WTC11 (cell line): Measurements from ENCODE around the gene NKD1. TPM values are rescaled to one million over a fixed set of nuclear protein-coding genes. Genes with fewer than 3 reads are reported as not detected.

Experiments
- ATAC-seq: fragments of 200-7000 bp; cut with Tn5 transposase; 2 replicates; pipeline ENCODE4 v1.10.0; 2021; ENCODE audit warnings: mild to moderate bottlenecking, moderate library complexity
- CTCF ChIA-PET: fragments of 300-600 bp; sonication (Branson Sonifier 250); formaldehyde crosslinking; loops from one replicate; lab custom pipeline; 2021; ENCODE audit warnings: antibody characterized with exemption; lab: Charles Lee
- POLR2A ChIA-PET: fragments of 350-600 bp; sonication (Branson Sonifier 250); formaldehyde crosslinking; loops from one replicate; lab custom pipeline; 2021; ENCODE audit warnings: antibody characterized with exemption; lab: Charles Lee
- DNase-seq: peaks from one replicate; pipeline ENCODE4 v3.0.0; 2021; ENCODE audit warnings: low spot score
- H3K27ac Mint-ChIP-seq: 2 replicates; pipeline ENCODE4 v1.8.0; 2021; ENCODE audit warnings: mixed read lengths
- H3K27me3 Mint-ChIP-seq: 2 replicates; pipeline ENCODE4 v1.8.0; 2021; ENCODE audit warnings: low read depth, mild to moderate bottlenecking, moderate library complexity, mixed read lengths
- H3K36me3 Mint-ChIP-seq: 2 replicates; pipeline ENCODE4 v1.8.0; 2021; ENCODE audit warnings: mixed read lengths
- H3K4me1 Mint-ChIP-seq: 2 replicates; pipeline ENCODE4 v1.8.0; 2022; ENCODE audit warnings: mixed read lengths
- H3K4me3 Mint-ChIP-seq: 2 replicates; pipeline ENCODE4 v1.8.0; 2021; ENCODE audit warnings: mild to moderate bottlenecking, moderate library complexity, mixed read lengths
- H3K9me3 Mint-ChIP-seq: 2 replicates; pipeline ENCODE4 v1.8.0; 2021; ENCODE audit warnings: mixed read lengths
- AR ChIP-seq: fragments of 250-450 bp; sonication (Bioruptor Pico); IDR thresholded peaks from 2 replicates; pipeline ENCODE4 v1.9.0; 2021; ENCODE audit warnings: mild to moderate bottlenecking
- ARID4B ChIP-seq: sonication (generic); formaldehyde crosslinking; IDR thresholded peaks from 2 replicates; pipeline ENCODE4 v1.8.0; 2023; ENCODE audit warnings: missing genetic modification reagents, mild to moderate bottlenecking, borderline replicate concordance
- E2F1 ChIP-seq: sonication (generic); formaldehyde crosslinking; IDR thresholded peaks from 2 replicates; pipeline ENCODE4 v1.8.0; 2022; ENCODE audit warnings: mild to moderate bottlenecking, missing genetic modification reagents
- E2F4 ChIP-seq: sonication (generic); formaldehyde crosslinking; IDR thresholded peaks from 2 replicates; pipeline ENCODE4 v1.8.1; 2022; ENCODE audit warnings: low read depth, mild to moderate bottlenecking, moderate library complexity, missing genetic modification reagents, borderline replicate concordance
- ELF4 ChIP-seq: sonication (generic); formaldehyde crosslinking; IDR thresholded peaks from 2 replicates; pipeline ENCODE4 v1.8.1; 2022; ENCODE audit warnings: low read depth, mild to moderate bottlenecking, moderate library complexity, missing genetic modification reagents
- IRF2 ChIP-seq: sonication (generic); formaldehyde crosslinking; IDR thresholded peaks from 2 replicates; pipeline ENCODE4 v1.8.0; 2022; ENCODE audit warnings: low read depth, missing genetic modification reagents, borderline replicate concordance
- JAZF1 ChIP-seq: fragments of 250-450 bp; sonication (Bioruptor Pico); IDR thresholded peaks from 2 replicates; pipeline ENCODE4 v1.9.0; 2021; ENCODE audit warnings: moderate library complexity, mild to moderate bottlenecking, inconsistent platforms
- NR3C1 ChIP-seq: sonication (generic); formaldehyde crosslinking; conservative IDR thresholded peaks from 2 replicates; pipeline ENCODE4 v1.8.1; 2023; ENCODE audit warnings: low read depth, mild to moderate bottlenecking, missing genetic modification reagents
- SMAD3 ChIP-seq: sonication (generic); formaldehyde crosslinking; IDR thresholded peaks from 2 replicates; pipeline ENCODE4 v1.8.0; 2022; ENCODE audit warnings: missing genetic modification reagents, mild to moderate bottlenecking, borderline replicate concordance
- TEAD1 ChIP-seq: sonication (generic); formaldehyde crosslinking; IDR thresholded peaks from 2 replicates; pipeline ENCODE4 v1.8.0; 2022; ENCODE audit warnings: mild to moderate bottlenecking, missing genetic modification reagents
- USF1 ChIP-seq: sonication (generic); formaldehyde crosslinking; IDR thresholded peaks from 2 replicates; pipeline ENCODE4 v1.8.0; 2022; ENCODE audit warnings: mild to moderate bottlenecking, missing genetic modification reagents
- ZBTB43 ChIP-seq: sonication (generic); formaldehyde crosslinking; IDR thresholded peaks from 2 replicates; pipeline ENCODE4 v1.8.1; 2023; ENCODE audit warnings: mild to moderate bottlenecking, missing genetic modification reagents
- ZNF416 ChIP-seq: fragments of 250-450 bp; sonication (Bioruptor Pico); IDR thresholded peaks from 2 replicates; pipeline ENCODE4 v1.9.0; 2021; ENCODE audit warnings: mild to moderate bottlenecking, inconsistent platforms
- ZNF423 ChIP-seq: fragments of 250-450 bp; sonication (Bioruptor Pico); IDR thresholded peaks from 2 replicates; pipeline ENCODE4 v2.1.2; 2022; ENCODE audit warnings: mild to moderate bottlenecking, moderate library complexity
- ZNF512 ChIP-seq: sonication (generic); formaldehyde crosslinking; IDR thresholded peaks from 2 replicates; pipeline ENCODE4 v1.8.1; 2022; ENCODE audit warnings: missing genetic modification reagents, borderline replicate concordance
- ZNF671 ChIP-seq: fragments of 250-450 bp; sonication (Bioruptor Pico); IDR thresholded peaks from 2 replicates; pipeline ENCODE4 v1.8.0; 2021; ENCODE audit warnings: mild to moderate bottlenecking
- ZSCAN18 ChIP-seq: fragments of 250-450 bp; sonication (Bioruptor Pico); IDR thresholded peaks from 2 replicates; pipeline ENCODE4 v2.1.2; 2022; ENCODE audit warnings: mild to moderate bottlenecking, moderate library complexity
- total RNA-seq: library from RNA; stranded (reverse); gene quantifications from 3 replicates; pipeline ENCODE4 v1.2.3, GENCODE V29; 2021

The NKD1 gene
- total RNA-seq, 1 experiment from 2014 or later = 6.0 TPM

GRCh38 chr16:50585331-50585776, 37.2 kb downstream of the NKD1 start (continued):
- no peak for TF ChIP-seq ARID4B
- no peak for TF ChIP-seq IRF2
- TF ChIP-seq NR3C1 (CRISPR knock-in tag) = no peak
- TF ChIP-seq E2F4 (CRISPR knock-in tag) = no peak
- TF ChIP-seq, all 79 proteins: peak for 0

GRCh38 chr16:50587543-50587942, 39.3 kb downstream of the NKD1 start:
- no peak for ATAC-seq
- Mint-ChIP-seq H3K27me3 (no peaks in the 10 kb centered on the region), H3K9me3 (no peaks in the 10 kb centered on the region), H3K27ac (no peak overlapping the region), H3K36me3 (no peaks in the 10 kb centered on the region), H3K4me3 (no peak overlapping the region), H3K4me1 (peaks cover 9% of the 10 kb centered on the region)
- TF ChIP-seq ZBTB43 (no peak), E2F1 (no peak), ZNF512 (no peak), ZSCAN18 (CRISPR knock-in tag) (no peak), TEAD1 (CRISPR knock-in tag) (no peak), ZNF416 (CRISPR knock-in tag) (no peak), ELF4 (CRISPR knock-in tag) (no peak)
- no peak for DNase-seq
- ChIA-PET CTCF (interaction anchor here (0.7 to 1.2 kb wide), 2 partner anchors 40 to 78 kb away, joined by 3 to 4 read pairs; no protein-coding TSS in a partner anchor), POLR2A (no interaction called here)

- H3K9me3 Mint-ChIP-seq = no peaks in the 10 kb centered on the region
- H3K27ac Mint-ChIP-seq = no peak overlapping the region
- ATAC-seq (no peak), DNase-seq (no peak)
- no peak overlapping the region for H3K4me3 Mint-ChIP-seq
- ChIA-PET CTCF (interaction anchor here (0.6 to 1.2 kb wide), 5 partner anchors 11 to 91 kb away, joined by 3 to 7 read pairs (median 4); partner anchors contain the start of gene NKD1), POLR2A (interaction anchor here (0.7 kb wide), 1 partner anchor 1497 kb away, joined by 3 read pairs; no protein-coding TSS in a partner anchor)
- H3K27me3 Mint-ChIP-seq = no peaks in the 10 kb centered on the region
- H3K36me3 Mint-ChIP-seq = no peaks in the 10 kb centered on the region
- H3K4me1 Mint-ChIP-seq = peaks cover 15% of the 10 kb centered on the region
- TF ChIP-seq AR (CRISPR knock-in tag) = no peak
- no peak for TF ChIP-seq USF1 (CRISPR knock-in tag)
- TF ChIP-seq ZNF671 (CRISPR knock-in tag) = no peak
- no peak for TF ChIP-seq ZNF423
- TF ChIP-seq SMAD3 (CRISPR knock-in tag) = no peak
- TF ChIP-seq ZBTB43 = no peak
- no peak for TF ChIP-seq JAZF1 (CRISPR knock-in tag)
These were observed 40.1 kb downstream of the NKD1 start for GRCh38 chr16:50588276-50588675.
